Adrenal gland (tissue), 12 donors: ENCODE data around the gene ASTN2. TPM values are rescaled to one million over a fixed set of nuclear protein-coding genes. Genes with fewer than 3 reads are reported as not detected.

Experiments used
- DNase-seq, 7 donors: peaks; one replicate each; pipeline ENCODE4 v3.0.0-alpha.2; 2019 to 2020
- H3K27ac ChIP-seq, 5 donors: fragments of 200-600 bp; sonication (generic) in 4 of 5; 1 replicate in 3 of 5; 2 replicates in 2 of 5; pipeline versions ENCODE4 v1.5.1 to v1.8.0; 2016 to 2020; ENCODE audit warnings: mild to moderate bottlenecking in 1 of 5
- H3K27me3 ChIP-seq: fragments of 200-600 bp; 2 replicates; pipeline ENCODE4 v1.8.0; 2021
- H3K36me3 ChIP-seq, 2 donors: fragments of 200-600 bp; replicated peaks in 1 of 2; 1 replicate in 1 of 2; 2 replicates in 1 of 2; pipeline versions ENCODE4 v1.5.1 to v1.8.0; 2018 to 2022
- H3K4me1 ChIP-seq, 2 donors: fragments of 200-600 bp; replicated peaks in 1 of 2; 1 replicate in 1 of 2; 2 replicates in 1 of 2; pipeline versions ENCODE4 v1.5.1 to v1.8.0; 2018 to 2021
- H3K4me3 ChIP-seq, 4 donors: fragments of 200-600 bp; sonication (generic) in 3 of 4; one replicate each; pipeline ENCODE4 v1.5.1; 2016 to 2018
- H3K9me3 ChIP-seq, 3 donors: fragments of 200-600 bp; sonication (generic) in 1 of 3; replicated peaks in 1 of 3; 1 replicate in 2 of 3; 2 replicates in 1 of 3; pipeline versions ENCODE4 v1.5.1 to v1.8.0; 2016 to 2021
- POLR2A ChIP-seq, 2 donors: fragments of 450-650 bp; IDR thresholded peaks; one replicate each; pipeline ENCODE4 v1.6.1; 2017; ENCODE audit warnings: antibody characterized with exemption in 2 of 2, mild to moderate bottlenecking in 2 of 2, moderate library complexity in 1 of 2
- WGBS, 4 donors: extraction: QIAGEN DNeasy Blood & Tissue Kit in 2 of 4; methylation state at CpG; one replicate each; pipeline versions ENCODE4 v1.1.5 to v1.1.7; 2013 to 2017; 5-methylcytosine and 5-hydroxymethylcytosine counted together
- intact Hi-C, 2 donors: fragments of 100-400 bp; cut with DNase I; formaldehyde crosslinking; loops; one replicate each; pipeline versions ENCODE4 v1.14.1 to v1.15.0; 2022 to 2023
- polyA plus RNA-seq, 3 donors: library from polyadenylated mRNA; stranded (reverse); fragments of 200-250 nt in 2 of 3; fragments of 350-450 nt in 1 of 3; fragmentation: Illumina TruSeq in 1 of 3; extraction: RNeasy Lipid Tissue Mini Kit (QIAGEN cat#74804) in 1 of 3; gene quantifications; one replicate each; pipeline ENCODE4 v1.2.3, GENCODE V29; 2013 to 2014
- total RNA-seq, 9 donors: library from RNA; depleted of rRNA in 4 of 9; stranded (reverse); fragments of >200 nt in 4 of 9; fragments of 120-200 nt in 1 of 9; fragmentation: NEBNext Ultra II Directional in 1 of 9; extraction: Animal tissue kit (Norgen Biotek cat#: 25700) in 1 of 9; gene quantifications; one replicate each; pipeline versions ENCODE4 v1.1.0 to v1.2.4, GENCODE V29; 2013 to 2023
- TF ChIP-seq, protein P1 (sequence below), 6 experiments: fragments of 450-650 bp in 4 of 6; fragments of 200-600 bp in 2 of 6; sonication (generic) in 1 of 6; IDR thresholded peaks; 1 replicate in 5 of 6; 2 replicates in 1 of 6; pipeline versions ENCODE4 v1.5.1 to v1.8.0; 2016 to 2021; ENCODE audit warnings: antibody characterized with exemption in 6 of 6, mild to moderate bottlenecking in 2 of 6, moderate library complexity in 1 of 6
- donor health status: healthy with polysubstance abuse.
- donor health status: Bipolar disorder and iron deficiency.
- donor health status: DM: yes; HTN: yes; CAD: no.
- donor health status: DM: no; HTN: no; CAD: no.
- donor health status: DM: no; HTN: no; CAD: no.
- donor health status: DM: yes; HTN: yes; CAD: no.

The ASTN2 gene
- total and polyA plus RNA-seq, 12 donors = 2.5 to 15.6 (median 6.8) TPM

GRCh38 chr9:116494815-116495634 is 919.8 kb downstream of the ASTN2 start:
- TF ChIP-seq, protein P1, sequence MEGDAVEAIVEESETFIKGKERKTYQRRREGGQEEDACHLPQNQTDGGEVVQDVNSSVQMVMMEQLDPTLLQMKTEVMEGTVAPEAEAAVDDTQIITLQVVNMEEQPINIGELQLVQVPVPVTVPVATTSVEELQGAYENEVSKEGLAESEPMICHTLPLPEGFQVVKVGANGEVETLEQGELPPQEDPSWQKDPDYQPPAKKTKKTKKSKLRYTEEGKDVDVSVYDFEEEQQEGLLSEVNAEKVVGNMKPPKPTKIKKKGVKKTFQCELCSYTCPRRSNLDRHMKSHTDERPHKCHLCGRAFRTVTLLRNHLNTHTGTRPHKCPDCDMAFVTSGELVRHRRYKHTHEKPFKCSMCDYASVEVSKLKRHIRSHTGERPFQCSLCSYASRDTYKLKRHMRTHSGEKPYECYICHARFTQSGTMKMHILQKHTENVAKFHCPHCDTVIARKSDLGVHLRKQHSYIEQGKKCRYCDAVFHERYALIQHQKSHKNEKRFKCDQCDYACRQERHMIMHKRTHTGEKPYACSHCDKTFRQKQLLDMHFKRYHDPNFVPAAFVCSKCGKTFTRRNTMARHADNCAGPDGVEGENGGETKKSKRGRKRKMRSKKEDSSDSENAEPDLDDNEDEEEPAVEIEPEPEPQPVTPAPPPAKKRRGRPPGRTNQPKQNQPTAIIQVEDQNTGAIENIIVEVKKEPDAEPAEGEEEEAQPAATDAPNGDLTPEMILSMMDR (IDR thresholded peaks at IDR 0.05) = peak; percentile 21 to 58 (median 54)
- no peak for TF ChIP-seq POLR2A (IDR thresholded peaks at IDR 0.05)
- H3K9me3 ChIP-seq = no peaks in the 10 kb centered on the region
- DNase-seq = peak in 6 of 7 donors; percentile 24 to 61 (median 34)
- no peak overlapping the region for H3K27ac ChIP-seq
- H3K27me3 ChIP-seq = no peaks in the 10 kb centered on the region
- intact Hi-C loops = no loop called here
- H3K4me3 ChIP-seq = no peak overlapping the region
- H3K36me3 ChIP-seq = no peaks in the 10 kb centered on the region
- H3K4me1 ChIP-seq = no peaks in the 10 kb centered on the region
- whole genome bisulfite sequencing, 4 donors = 63 to 71% (median 65%) methylated on average over 5 of the region's 5 CpGs

GRCh38 chr9:116493183-116493860 is 921.5 kb downstream of the ASTN2 start:
- Histone ChIP-seq H3K36me3 (no peaks in the 10 kb centered on the region), H3K4me3 (no peak overlapping the region), H3K4me1 (no peaks in the 10 kb centered on the region), H3K27ac (no peak overlapping the region), H3K9me3 (no peaks in the 10 kb centered on the region), H3K27me3 (no peaks in the 10 kb centered on the region)
- DNase-seq = no peak
- WGBS, 4 donors = 81 to 87% (median 86%) methylated on average over 8 of the region's 8 CpGs
- intact Hi-C loops = no loop called here
- no peak for TF ChIP-seq POLR2A (IDR thresholded peaks at IDR 0.05)
- TF ChIP-seq, protein P1 (IDR thresholded peaks at IDR 0.05) = no peak

GRCh38 chr9:116491659-116492058 is 923.2 kb downstream of the ASTN2 start:
- Histone ChIP-seq H3K4me1 (no peaks in the 10 kb centered on the region), H3K27me3 (no peaks in the 10 kb centered on the region), H3K27ac (no peak overlapping the region), H3K9me3 (no peaks in the 10 kb centered on the region), H3K36me3 (no peaks in the 10 kb centered on the region), H3K4me3 (no peak overlapping the region)
- TF ChIP-seq, protein P1 (IDR thresholded peaks at IDR 0.05) = no peak
- no peak for TF ChIP-seq POLR2A (IDR thresholded peaks at IDR 0.05)
- no peak for DNase-seq
- intact Hi-C loops = no loop called here

GRCh38 chr9:116491219-116491618 is 923.6 kb downstream of the ASTN2 start:
- no peak overlapping the region for H3K27ac ChIP-seq
- H3K4me1 ChIP-seq = no peaks in the 10 kb centered on the region
- H3K4me3 ChIP-seq = no peak overlapping the region
- WGBS, 4 donors = 79 to 100% (median 81%) methylated on average over 1 of the region's 1 CpG
- H3K9me3 ChIP-seq = no peaks in the 10 kb centered on the region
- no peak for DNase-seq
- H3K36me3 ChIP-seq = no peaks in the 10 kb centered on the region
- TF ChIP-seq POLR2A (IDR thresholded peaks at IDR 0.05) = no peak
- TF ChIP-seq, protein P1 (IDR thresholded peaks at IDR 0.05) = no peak
- no peaks in the 10 kb centered on the region for H3K27me3 ChIP-seq
- intact Hi-C loops = no loop called here
